Uterus (tissue), 4 donors: ENCODE measurements around the gene EGFLAM. TPM values are rescaled to one million over a fixed set of nuclear protein-coding genes. Genes with fewer than 3 reads are reported as not detected.

Experiments
- DNase-seq, 2 donors: peaks; one replicate each; pipeline ENCODE4 v3.0.0-alpha.2; 2019 to 2020
- H3K27ac ChIP-seq, 2 donors: fragments of 200-600 bp; sonication (generic); 1 replicate in 1 of 2; 2 replicates in 1 of 2; pipeline ENCODE4 v1.5.1; 2016 to 2018
- H3K27me3 ChIP-seq, 2 donors: fragments of 200-600 bp; sonication (generic); one replicate each; pipeline ENCODE4 v1.5.1; 2018 to 2019; ENCODE audit warnings: control low read depth in 1 of 2
- H3K36me3 ChIP-seq, 2 donors: fragments of 200-600 bp; sonication (generic); one replicate each; pipeline ENCODE4 v1.5.1; 2019; ENCODE audit warnings: control low read depth in 1 of 2
- H3K4me1 ChIP-seq, 2 donors: fragments of 200-600 bp; sonication (generic); one replicate each; pipeline ENCODE4 v1.5.1; 2018 to 2019; ENCODE audit warnings: control low read depth in 1 of 2
- H3K4me3 ChIP-seq, 2 donors: fragments of 200-600 bp; sonication (generic); 1 replicate in 1 of 2; 2 replicates in 1 of 2; pipeline ENCODE4 v1.5.1; 2018 to 2019; ENCODE audit warnings: mild to moderate bottlenecking in 1 of 2
- H3K9me3 ChIP-seq, 2 donors: fragments of 200-600 bp; sonication (generic); one replicate each; pipeline ENCODE4 v1.5.1; 2019; ENCODE audit warnings: control low read depth in 1 of 2
- POLR2A ChIP-seq, 2 donors: fragments of 450-650 bp; IDR thresholded peaks; one replicate each; pipeline ENCODE4 v1.6.1; 2016; ENCODE audit warnings: antibody characterized with exemption in 2 of 2, mild to moderate bottlenecking in 1 of 2, moderate library complexity in 1 of 2
- intact Hi-C: fragments of 100-400 bp; cut with DNase I; formaldehyde crosslinking; loops from one replicate; pipeline ENCODE4 v1.15.1; 2023; ENCODE audit warnings: low total_unique reads
- total RNA-seq, 4 donors: library from RNA; depleted of rRNA in 3 of 4; stranded (reverse); fragments of >200 nt in 3 of 4; gene quantifications; one replicate each; pipeline versions ENCODE4 v1.1.0 to v1.2.4, GENCODE V29; 2014 to 2023
- TF ChIP-seq, protein P1 (sequence below), 4 experiments: fragments of 200-600 bp in 2 of 4; fragments of 450-650 bp in 2 of 4; sonication (generic) in 2 of 4; IDR thresholded peaks; one replicate each; pipeline ENCODE4 v1.5.1; 2016 to 2019; ENCODE audit warnings: antibody characterized with exemption in 4 of 4, mild to moderate bottlenecking in 2 of 4, moderate library complexity in 1 of 4
- donor health status: DM: yes; HTN: yes; CAD: no.

The EGFLAM gene
- total RNA-seq, 4 donors from 2014 or later: 0.26 to 16.8 (median 3.6) TPM

- no peaks in the 10 kb centered on the region for H3K36me3 ChIP-seq
- no peak overlapping the region for H3K27ac ChIP-seq
- H3K9me3 ChIP-seq: no peaks in the 10 kb centered on the region
- intact Hi-C loops: no loop called here
- H3K27me3 ChIP-seq: no peaks in the 10 kb centered on the region
- TF ChIP-seq, protein P1, sequence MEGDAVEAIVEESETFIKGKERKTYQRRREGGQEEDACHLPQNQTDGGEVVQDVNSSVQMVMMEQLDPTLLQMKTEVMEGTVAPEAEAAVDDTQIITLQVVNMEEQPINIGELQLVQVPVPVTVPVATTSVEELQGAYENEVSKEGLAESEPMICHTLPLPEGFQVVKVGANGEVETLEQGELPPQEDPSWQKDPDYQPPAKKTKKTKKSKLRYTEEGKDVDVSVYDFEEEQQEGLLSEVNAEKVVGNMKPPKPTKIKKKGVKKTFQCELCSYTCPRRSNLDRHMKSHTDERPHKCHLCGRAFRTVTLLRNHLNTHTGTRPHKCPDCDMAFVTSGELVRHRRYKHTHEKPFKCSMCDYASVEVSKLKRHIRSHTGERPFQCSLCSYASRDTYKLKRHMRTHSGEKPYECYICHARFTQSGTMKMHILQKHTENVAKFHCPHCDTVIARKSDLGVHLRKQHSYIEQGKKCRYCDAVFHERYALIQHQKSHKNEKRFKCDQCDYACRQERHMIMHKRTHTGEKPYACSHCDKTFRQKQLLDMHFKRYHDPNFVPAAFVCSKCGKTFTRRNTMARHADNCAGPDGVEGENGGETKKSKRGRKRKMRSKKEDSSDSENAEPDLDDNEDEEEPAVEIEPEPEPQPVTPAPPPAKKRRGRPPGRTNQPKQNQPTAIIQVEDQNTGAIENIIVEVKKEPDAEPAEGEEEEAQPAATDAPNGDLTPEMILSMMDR (IDR thresholded peaks at IDR 0.05): no peak
- TF ChIP-seq POLR2A (IDR thresholded peaks at IDR 0.05): no peak
- H3K4me3 ChIP-seq: no peak overlapping the region
- H3K4me1 ChIP-seq: no peaks in the 10 kb centered on the region
- no peak for DNase-seq
Measured at GRCh38 chr5:38417658-38418017, 159.3 kb downstream of the EGFLAM start.

GRCh38 chr5:38420246-38420645 lies 161.9 kb downstream of the EGFLAM start:
- no peaks in the 10 kb centered on the region for H3K9me3 ChIP-seq
- no peaks in the 10 kb centered on the region for H3K27me3 ChIP-seq
- TF ChIP-seq, protein P1 (IDR thresholded peaks at IDR 0.05): no peak
- no peak for TF ChIP-seq POLR2A (IDR thresholded peaks at IDR 0.05)
- no peaks in the 10 kb centered on the region for H3K36me3 ChIP-seq
- intact Hi-C loops: no loop called here
- H3K27ac ChIP-seq: no peak overlapping the region
- H3K4me1 ChIP-seq: no peaks in the 10 kb centered on the region
- DNase-seq: no peak
- no peak overlapping the region for H3K4me3 ChIP-seq

DNA sequence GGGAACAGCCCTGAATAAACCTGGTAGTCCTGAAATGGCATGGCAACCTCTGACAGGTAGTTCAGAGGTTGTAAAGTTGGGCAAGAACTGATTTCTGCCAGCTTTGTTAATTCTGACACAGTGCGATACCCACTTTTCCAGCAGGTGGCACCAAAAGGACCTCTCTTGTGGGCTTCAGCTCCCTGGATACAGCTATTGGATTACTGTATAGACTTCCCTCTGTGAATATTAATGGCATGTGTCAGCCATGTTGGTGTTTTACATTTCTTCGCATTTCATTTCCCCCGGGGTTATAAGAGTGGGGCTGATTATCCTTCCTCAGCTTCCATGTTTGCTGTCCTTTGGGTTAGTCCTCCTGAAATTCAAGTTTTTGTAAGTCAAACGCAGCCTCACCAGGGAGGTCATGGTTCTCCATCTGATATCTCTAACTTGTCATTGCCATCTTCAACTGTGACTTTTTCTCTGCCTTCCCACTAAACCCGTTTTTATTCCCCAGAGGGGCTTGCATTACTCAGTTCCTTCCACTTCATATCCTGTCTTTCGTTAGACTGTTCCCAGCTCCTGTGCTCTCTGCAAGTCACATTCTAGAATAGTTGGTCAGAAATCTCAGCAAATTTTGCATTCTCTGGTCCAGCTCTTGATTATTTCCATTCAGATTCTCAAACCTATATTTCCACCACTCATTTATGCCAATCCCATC lies 162.5 kb downstream of the EGFLAM start:
- Histone ChIP-seq H3K4me3 (no peak overlapping the region), H3K27me3 (no peaks in the 10 kb centered on the region), H3K9me3 (no peaks in the 10 kb centered on the region), H3K4me1 (no peaks in the 10 kb centered on the region), H3K27ac (no peak overlapping the region), H3K36me3 (no peaks in the 10 kb centered on the region)
- TF ChIP-seq, protein P1 (IDR thresholded peaks at IDR 0.05): peak; percentile 62 to 69 (median 64)
- no peak for TF ChIP-seq POLR2A (IDR thresholded peaks at IDR 0.05)
- intact Hi-C loops: no loop called here
- peak; percentile 46 to 48 for DNase-seq

DNA sequence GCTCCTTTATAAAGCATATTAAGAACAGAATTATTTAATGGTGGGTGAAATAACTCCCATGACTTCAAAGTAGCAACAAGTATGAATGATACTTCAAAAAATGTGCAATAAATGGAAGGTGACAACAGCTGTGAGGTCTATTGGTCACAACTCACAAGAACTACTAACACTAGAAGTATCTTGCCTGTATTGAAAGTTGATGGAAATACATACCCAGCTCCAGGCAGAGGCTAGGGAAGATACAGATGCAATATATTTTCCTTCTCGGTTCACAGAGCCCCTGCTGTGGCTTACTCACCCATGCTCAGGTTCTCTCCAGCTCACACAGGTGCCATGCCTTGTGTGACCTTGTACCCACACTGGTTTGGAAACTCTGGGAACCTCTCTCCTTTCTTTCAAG lies 164.3 kb downstream of the EGFLAM start:
- Histone ChIP-seq H3K27ac (no peak overlapping the region), H3K4me3 (no peak overlapping the region), H3K4me1 (no peaks in the 10 kb centered on the region), H3K36me3 (no peaks in the 10 kb centered on the region), H3K27me3 (no peaks in the 10 kb centered on the region), H3K9me3 (no peaks in the 10 kb centered on the region)
- no peak for DNase-seq
- TF ChIP-seq POLR2A (IDR thresholded peaks at IDR 0.05): no peak
- TF ChIP-seq, protein P1 (IDR thresholded peaks at IDR 0.05): no peak
- intact Hi-C loops: no loop called here

DNA sequence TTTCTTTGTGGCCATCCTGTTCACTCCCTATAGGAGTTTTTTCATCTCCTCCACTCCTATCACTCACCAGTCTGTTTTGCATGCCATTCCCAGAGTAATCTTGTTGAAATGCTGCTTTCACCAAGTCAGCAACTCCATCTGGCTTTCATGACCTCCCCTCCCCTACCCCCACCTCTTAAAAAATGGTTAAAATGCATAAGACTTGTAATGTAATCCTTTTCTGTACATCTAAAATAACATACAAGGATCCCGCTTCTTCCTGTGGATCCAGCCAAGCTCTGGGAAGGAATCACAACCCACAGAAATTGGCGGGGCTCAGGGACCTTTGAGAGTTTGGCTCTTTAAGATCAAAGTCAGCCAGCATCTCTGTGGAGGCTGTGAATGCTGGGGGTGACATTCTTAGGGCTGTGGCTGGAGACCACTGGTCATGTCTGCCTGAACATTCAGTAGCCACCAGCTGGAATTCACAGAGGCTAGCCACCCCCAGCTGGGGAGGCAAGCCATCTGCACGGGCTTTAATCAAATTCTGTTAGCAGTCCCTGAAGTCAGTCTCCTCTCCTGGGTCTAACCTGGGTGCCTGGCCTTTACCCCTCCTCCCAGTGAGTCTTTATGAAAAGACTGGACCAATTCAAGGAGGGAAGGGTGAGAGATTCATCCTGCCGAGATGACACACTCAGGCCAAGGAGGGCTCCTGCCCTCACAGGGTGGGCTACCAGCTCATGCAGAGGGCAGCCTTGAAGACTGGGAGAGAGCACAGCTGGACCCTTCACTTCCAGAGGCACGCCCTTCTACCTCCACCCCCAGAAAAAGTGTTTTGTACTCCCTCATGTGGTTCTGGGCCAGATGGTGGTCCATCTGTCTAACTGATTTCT lies 165.2 kb downstream of the EGFLAM start:
- intact Hi-C loops: no loop called here
- Histone ChIP-seq H3K27me3 (no peaks in the 10 kb centered on the region), H3K9me3 (no peaks in the 10 kb centered on the region)

More for the DNA sequence above, 165.2 kb downstream of the EGFLAM start:
- no peak for DNase-seq
- H3K36me3 ChIP-seq: no peaks in the 10 kb centered on the region
- TF ChIP-seq, protein P1 (IDR thresholded peaks at IDR 0.05): no peak
- TF ChIP-seq POLR2A (IDR thresholded peaks at IDR 0.05): no peak
- no peak overlapping the region for H3K4me3 ChIP-seq
- no peak overlapping the region for H3K27ac ChIP-seq
- no peaks in the 10 kb centered on the region for H3K4me1 ChIP-seq
